BLaER1 (cell line): Measurements from ENCODE around the gene C1orf122.

Source experiments
- H3K27ac ChIP-seq: shearing (Covaris generic); formaldehyde crosslinking; 2 replicates; pipeline ENCODE4 v1.8.1; 2022
- H3K27me3 ChIP-seq: shearing (Covaris generic); formaldehyde crosslinking; 2 replicates; pipeline ENCODE4 v1.8.1; 2022
- H3K36me3 ChIP-seq: shearing (Covaris generic); formaldehyde crosslinking; 2 replicates; pipeline ENCODE4 v1.8.1; 2022
- H3K4me1 ChIP-seq: shearing (Covaris generic); formaldehyde crosslinking; 2 replicates; pipeline ENCODE4 v1.8.1; 2022
- H3K4me2 ChIP-seq: shearing (Covaris generic); formaldehyde crosslinking; 2 replicates; pipeline ENCODE4 v1.8.1; 2022
- H3K4me3 ChIP-seq: shearing (Covaris generic); formaldehyde crosslinking; 2 replicates; pipeline ENCODE4 v1.8.1; 2022
- H3K9ac ChIP-seq: shearing (Covaris generic); formaldehyde crosslinking; 2 replicates; pipeline ENCODE4 v1.8.1; 2022
- H3K9me3 ChIP-seq: shearing (Covaris generic); formaldehyde crosslinking; 2 replicates; pipeline ENCODE4 v1.8.1; 2022
- H4K20me1 ChIP-seq: shearing (Covaris generic); formaldehyde crosslinking; 2 replicates; pipeline ENCODE4 v1.8.1; 2022
- Cebpa-rat ChIP-seq: shearing (Covaris generic); IDR thresholded peaks from 2 replicates; pipeline ENCODE4 v1.8.1; 2022

The C1orf122 gene

DNA sequence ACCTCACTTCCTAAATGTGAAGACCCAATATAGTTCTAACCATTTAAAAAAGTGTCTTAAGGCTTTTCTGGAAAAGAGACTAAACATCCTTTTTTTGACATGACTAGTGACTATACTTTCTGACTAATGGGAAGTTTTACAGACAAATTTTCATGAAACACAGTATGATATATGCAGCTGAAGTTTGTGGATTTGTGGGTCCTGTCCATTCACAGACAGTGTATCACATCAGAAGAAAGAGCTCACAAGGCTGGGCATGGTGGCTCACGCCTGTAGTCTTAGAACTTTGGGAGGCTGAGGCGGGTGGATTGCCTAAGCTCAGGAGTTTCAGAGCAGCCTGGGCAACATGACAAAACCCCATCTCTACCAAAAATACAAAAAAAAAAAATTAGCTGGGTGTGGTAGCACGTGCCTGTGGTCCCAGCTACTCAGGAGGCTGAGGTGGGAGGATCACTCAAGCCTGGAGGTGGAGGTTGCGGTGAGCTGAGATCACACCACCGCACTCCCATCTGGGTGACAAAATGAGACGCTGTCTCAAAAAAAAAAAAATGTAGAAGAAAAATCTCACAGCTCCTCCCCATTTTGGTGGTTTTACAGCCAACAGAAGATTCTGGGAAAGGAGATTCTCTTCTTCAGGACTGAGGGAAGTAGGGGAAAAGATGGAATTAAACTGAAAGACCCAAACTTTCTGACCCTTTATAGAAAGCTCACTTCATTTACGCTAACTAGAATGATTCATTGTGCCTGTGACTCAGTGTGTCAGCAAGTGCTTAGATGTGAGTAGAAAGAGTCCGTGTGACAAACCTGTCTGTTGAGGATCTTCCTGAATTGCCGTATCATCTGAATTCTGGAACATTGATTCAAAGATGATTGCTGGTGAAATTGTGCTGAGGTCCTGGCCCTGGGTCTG lies 15.6 kb downstream of the C1orf122 start:
- no peaks in the 10 kb centered on the region for H3K27me3 ChIP-seq
- no peak overlapping the region for H3K4me2 ChIP-seq
- no peak for TF ChIP-seq Cebpa-rat
- no peaks in the 10 kb centered on the region for H4K20me1 ChIP-seq
- H3K4me1 ChIP-seq: no peaks in the 10 kb centered on the region
- H3K9me3 ChIP-seq: no peaks in the 10 kb centered on the region
- H3K4me3 ChIP-seq: no peak overlapping the region
- H3K9ac ChIP-seq: no peak overlapping the region
- H3K36me3 ChIP-seq: peaks cover 92% of the 10 kb centered on the region
- no peak overlapping the region for H3K27ac ChIP-seq

DNA sequence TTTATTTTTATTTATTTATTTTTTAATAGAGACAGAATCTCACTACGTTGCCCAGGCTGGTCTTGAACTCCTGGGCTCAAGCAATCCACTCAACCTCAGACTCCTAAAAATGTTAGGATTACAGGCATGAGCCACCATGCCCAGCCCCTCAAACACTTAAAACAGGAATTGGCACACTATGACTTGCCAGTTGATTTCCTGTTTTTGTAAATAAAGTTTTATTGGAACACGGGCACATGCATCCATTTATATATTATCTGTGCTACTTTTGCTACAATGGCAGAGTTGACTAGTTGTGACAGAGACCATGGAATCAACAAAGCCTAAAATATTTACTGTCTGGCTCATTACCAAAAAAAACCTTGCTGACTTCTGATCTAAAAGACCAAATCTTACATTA lies 16.4 kb downstream of the C1orf122 start:
- Histone ChIP-seq H3K27me3 (no peaks in the 10 kb centered on the region), H3K4me2 (no peak overlapping the region), H3K9ac (no peak overlapping the region), H3K9me3 (no peaks in the 10 kb centered on the region), H3K36me3 (peaks cover 92% of the 10 kb centered on the region), H3K27ac (no peak overlapping the region), H3K4me1 (no peaks in the 10 kb centered on the region), H3K4me3 (no peak overlapping the region), H4K20me1 (no peaks in the 10 kb centered on the region)
- TF ChIP-seq Cebpa-rat: no peak

DNA sequence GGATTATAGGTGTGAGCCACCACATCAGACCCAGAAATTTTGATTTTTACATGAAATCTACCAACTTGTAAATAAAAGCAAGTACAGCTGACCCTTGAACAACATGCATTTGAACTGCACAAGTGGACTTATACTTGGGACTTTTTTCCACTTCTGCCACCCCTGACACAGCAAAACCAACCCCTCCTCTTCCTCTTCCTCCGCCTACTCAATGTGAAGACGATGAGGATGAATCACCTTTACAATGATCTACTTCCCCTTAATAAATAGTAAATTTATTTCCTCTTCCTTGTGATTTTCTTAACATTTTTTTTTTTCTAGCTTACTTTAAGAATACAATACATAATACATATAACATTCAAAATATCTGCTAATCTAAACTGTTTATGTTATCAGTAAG lies 17.9 kb downstream of the C1orf122 start:
- no peak overlapping the region for H3K4me2 ChIP-seq
- TF ChIP-seq Cebpa-rat: no peak
- H3K27me3 ChIP-seq: no peaks in the 10 kb centered on the region
- no peaks in the 10 kb centered on the region for H4K20me1 ChIP-seq
- no peak overlapping the region for H3K27ac ChIP-seq
- no peaks in the 10 kb centered on the region for H3K9me3 ChIP-seq
- H3K36me3 ChIP-seq: peaks cover 91% of the 10 kb centered on the region
- H3K4me1 ChIP-seq: no peaks in the 10 kb centered on the region
- H3K4me3 ChIP-seq: no peak overlapping the region
- no peak overlapping the region for H3K9ac ChIP-seq

DNA sequence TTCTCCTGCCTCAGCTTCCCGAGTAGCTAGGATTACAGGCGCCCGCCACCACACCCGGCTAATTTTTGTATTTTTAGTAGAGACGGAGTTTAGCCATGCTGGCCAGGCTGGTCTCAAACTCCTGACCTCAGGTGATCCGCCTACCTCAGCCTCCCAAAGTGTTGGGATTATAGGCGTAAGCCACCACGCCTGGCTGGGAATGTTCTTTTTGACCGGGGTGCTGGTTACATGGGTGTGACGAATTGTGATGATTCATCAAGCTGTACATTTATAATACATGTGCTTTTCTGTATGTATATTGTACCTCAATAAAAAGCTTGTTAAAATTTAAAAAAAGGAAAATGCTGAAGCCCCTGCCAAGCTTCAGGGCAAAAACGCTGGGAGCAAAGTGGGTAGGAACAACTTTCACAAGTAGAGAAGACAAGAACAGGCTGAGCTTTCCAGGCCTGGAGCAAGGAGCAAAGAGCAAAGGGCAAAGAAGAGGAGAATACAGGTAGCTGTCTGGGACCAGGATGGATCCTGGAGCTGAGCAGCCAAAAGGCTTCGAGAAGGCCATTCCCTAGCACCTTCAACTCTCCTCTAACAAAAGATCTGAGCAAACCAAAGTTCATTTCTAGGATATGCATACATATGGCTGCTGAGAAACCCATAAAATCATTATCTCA lies 21.0 kb downstream of the C1orf122 start:
- no peak for TF ChIP-seq Cebpa-rat
- Histone ChIP-seq H3K4me2 (no peak overlapping the region), H3K27ac (no peak overlapping the region), H3K9ac (no peak overlapping the region), H4K20me1 (no peaks in the 10 kb centered on the region), H3K4me3 (no peak overlapping the region), H3K27me3 (no peaks in the 10 kb centered on the region), H3K4me1 (no peaks in the 10 kb centered on the region), H3K36me3 (peaks cover 91% of the 10 kb centered on the region), H3K9me3 (no peaks in the 10 kb centered on the region)

DNA sequence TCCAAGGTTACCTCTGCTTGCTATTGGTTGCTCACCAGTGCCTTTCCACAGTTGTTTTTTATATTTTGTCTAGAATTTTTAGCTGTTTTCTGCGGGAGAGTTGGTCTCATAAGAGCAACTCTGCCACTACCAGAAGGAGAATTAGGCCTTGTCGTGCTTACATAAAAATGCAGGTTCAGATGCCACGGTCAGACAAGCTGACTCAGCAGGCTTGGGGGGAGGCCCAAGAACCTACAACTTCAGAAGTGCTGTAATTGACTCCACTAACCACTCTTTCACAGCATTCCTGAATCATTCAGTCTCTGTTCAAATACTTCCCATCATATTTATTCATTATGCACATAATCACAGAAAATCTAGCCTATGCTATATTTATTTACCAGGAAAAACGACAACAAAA lies 23.5 kb downstream of the C1orf122 start:
- H3K4me2 ChIP-seq: no peak overlapping the region
- H3K27ac ChIP-seq: no peak overlapping the region
- no peaks in the 10 kb centered on the region for H3K27me3 ChIP-seq
- H4K20me1 ChIP-seq: no peaks in the 10 kb centered on the region
- H3K9ac ChIP-seq: no peak overlapping the region
- H3K9me3 ChIP-seq: no peaks in the 10 kb centered on the region
- peaks cover 91% of the 10 kb centered on the region for H3K36me3 ChIP-seq
- no peaks in the 10 kb centered on the region for H3K4me1 ChIP-seq
- no peak overlapping the region for H3K4me3 ChIP-seq
- TF ChIP-seq Cebpa-rat: no peak

DNA sequence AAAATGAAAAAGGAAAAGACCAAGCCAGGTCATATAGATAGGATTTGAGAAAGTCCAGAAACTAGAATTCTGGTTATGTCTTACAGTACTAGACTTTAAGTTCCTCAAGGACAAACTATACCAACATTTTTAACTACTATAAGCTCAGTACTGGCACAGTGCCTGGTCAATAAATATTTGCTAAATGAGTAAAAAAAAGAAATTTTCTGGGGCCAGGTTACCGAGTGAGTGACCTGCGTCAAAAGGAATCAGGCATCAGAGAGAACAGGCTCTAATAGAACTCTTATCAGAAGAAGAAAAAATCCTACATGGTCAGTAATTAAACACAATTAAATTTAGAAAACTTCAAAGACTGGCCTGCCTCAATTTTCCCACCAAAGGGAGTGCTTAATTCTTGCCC lies 24.2 kb downstream of the C1orf122 start:
- Histone ChIP-seq H3K4me1 (no peaks in the 10 kb centered on the region), H3K27ac (no peak overlapping the region), H3K4me2 (no peak overlapping the region), H3K9me3 (no peaks in the 10 kb centered on the region), H3K36me3 (peaks cover 90% of the 10 kb centered on the region), H3K9ac (no peak overlapping the region), H4K20me1 (no peaks in the 10 kb centered on the region), H3K4me3 (no peak overlapping the region), H3K27me3 (no peaks in the 10 kb centered on the region)
- no peak for TF ChIP-seq Cebpa-rat

DNA sequence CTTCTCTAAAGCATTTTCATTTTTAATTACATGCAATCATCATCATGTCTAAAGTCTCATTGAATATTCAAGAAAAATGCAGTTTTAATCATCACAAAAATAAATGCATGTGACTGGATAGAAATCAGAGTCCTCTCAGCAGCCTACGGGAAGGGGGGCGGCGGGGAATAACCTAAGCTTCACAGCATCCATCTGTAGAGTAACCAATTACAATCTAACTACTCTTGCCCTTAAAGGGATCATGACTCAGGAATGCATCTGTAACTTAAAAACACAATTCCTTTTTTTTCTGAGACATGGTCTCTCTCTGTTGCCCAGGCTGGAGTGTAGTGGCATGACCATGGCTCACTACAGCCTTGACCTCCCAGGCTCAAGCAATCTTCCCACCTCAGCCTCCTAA lies 29.2 kb downstream of the C1orf122 start:
- Histone ChIP-seq H3K9ac (no peak overlapping the region), H3K27ac (no peak overlapping the region), H3K27me3 (no peaks in the 10 kb centered on the region), H3K4me2 (no peak overlapping the region), H3K9me3 (no peaks in the 10 kb centered on the region), H3K4me1 (no peaks in the 10 kb centered on the region), H3K36me3 (peaks cover 95% of the 10 kb centered on the region), H4K20me1 (peaks cover 22% of the 10 kb centered on the region), H3K4me3 (no peak overlapping the region)
- no peak for TF ChIP-seq Cebpa-rat

DNA sequence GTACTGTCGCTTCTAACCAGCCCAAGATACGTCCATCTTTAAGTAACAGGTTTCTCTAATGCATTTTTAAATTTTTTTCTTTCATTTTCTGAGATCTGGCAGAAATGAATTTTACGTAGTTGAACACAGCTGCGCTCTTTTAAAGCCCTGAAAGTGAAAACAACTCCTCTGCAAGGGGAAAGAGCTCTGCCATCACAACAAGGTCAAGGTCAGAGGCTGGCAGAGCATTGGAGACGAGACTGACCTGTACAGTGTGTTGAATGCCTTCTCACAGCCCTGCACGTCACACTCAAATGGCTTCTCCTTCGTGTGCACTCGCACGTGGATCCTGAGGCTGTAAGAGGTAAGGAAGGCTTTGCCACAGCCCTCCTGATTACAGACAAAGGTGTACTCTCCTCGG lies 32.1 kb downstream of the C1orf122 start:
- Histone ChIP-seq H3K4me3 (no peak overlapping the region), H4K20me1 (peaks cover 42% of the 10 kb centered on the region), H3K27ac (no peak overlapping the region), H3K9me3 (no peaks in the 10 kb centered on the region), H3K36me3 (peaks cover 94% of the 10 kb centered on the region), H3K9ac (no peak overlapping the region), H3K4me2 (no peak overlapping the region), H3K27me3 (no peaks in the 10 kb centered on the region), H3K4me1 (no peaks in the 10 kb centered on the region)
- TF ChIP-seq Cebpa-rat: no peak

DNA sequence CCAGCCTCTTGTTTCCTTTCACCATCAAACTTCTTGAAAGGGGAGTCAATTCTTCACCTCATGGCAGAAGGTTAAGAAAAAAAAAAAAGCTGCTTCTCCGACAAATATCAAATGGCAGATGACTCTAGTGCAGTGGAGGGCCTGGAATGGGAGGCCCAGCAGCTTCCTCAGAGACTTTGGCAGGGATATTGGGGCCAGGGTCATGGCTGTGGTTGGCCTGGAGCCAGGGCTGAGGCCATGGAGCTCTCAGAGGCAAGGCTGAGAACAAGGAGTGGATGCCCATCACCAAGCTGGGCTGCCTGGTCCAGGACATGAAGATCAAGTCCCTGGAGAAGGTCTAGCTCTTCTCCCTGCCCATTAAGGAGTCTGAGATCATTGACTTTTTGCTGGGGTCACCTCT lies 33.1 kb downstream of the C1orf122 start:
- Histone ChIP-seq H3K4me2 (no peak overlapping the region), H3K4me1 (no peaks in the 10 kb centered on the region), H4K20me1 (peaks cover 46% of the 10 kb centered on the region), H3K4me3 (no peak overlapping the region), H3K27me3 (no peaks in the 10 kb centered on the region), H3K27ac (no peak overlapping the region), H3K9me3 (no peaks in the 10 kb centered on the region), H3K36me3 (peaks cover 94% of the 10 kb centered on the region), H3K9ac (no peak overlapping the region)
- TF ChIP-seq Cebpa-rat: no peak

DNA sequence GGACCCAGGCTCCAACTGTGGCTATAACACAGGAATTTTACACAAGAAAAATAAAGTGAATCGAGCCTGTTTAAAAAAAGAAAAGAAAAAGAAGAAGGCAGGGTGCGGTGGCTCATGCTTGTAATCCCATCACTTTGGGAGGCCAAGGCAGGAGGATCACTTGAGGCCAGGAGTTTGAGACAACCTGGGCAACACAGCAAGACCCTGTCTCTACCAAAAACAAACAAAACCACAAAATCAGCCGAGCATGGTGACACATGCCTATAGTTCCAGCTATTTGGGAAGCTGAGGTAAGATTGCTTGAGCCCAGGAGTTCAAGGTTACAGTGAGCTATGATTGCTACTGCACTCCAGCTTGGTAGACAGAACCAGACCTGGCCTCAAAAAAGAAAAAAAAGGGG lies 34.1 kb downstream of the C1orf122 start:
- peaks cover 6% of the 10 kb centered on the region for H3K4me1 ChIP-seq
- peaks cover 89% of the 10 kb centered on the region for H3K36me3 ChIP-seq

More for the DNA sequence above, 34.1 kb downstream of the C1orf122 start:
- no peaks in the 10 kb centered on the region for H3K27me3 ChIP-seq
- H3K9ac ChIP-seq: no peak overlapping the region
- no peak for TF ChIP-seq Cebpa-rat
- H3K9me3 ChIP-seq: no peaks in the 10 kb centered on the region
- no peak overlapping the region for H3K27ac ChIP-seq
- no peak overlapping the region for H3K4me2 ChIP-seq
- peaks cover 47% of the 10 kb centered on the region for H4K20me1 ChIP-seq
- no peak overlapping the region for H3K4me3 ChIP-seq
